H1 (cell line): ENCODE measurements around the gene FAF2. TPM values are rescaled to one million over a fixed set of nuclear protein-coding genes. Genes with fewer than 3 reads are reported as not detected.

ENCODE experiments used
- CBX5 ChIP-seq: fragments of 300-800, 300-1000 bp; sonication (generic); IDR thresholded peaks from 2 replicates; pipeline ENCODE4 v1.7.1; 2016; ENCODE audit warnings: antibody characterized with exemption, low read length, low read depth
- CHD7 ChIP-seq: fragments of 300-600 bp; sonication (generic); IDR thresholded peaks from 2 replicates; pipeline ENCODE4 v1.7.1; 2012; ENCODE audit warnings: low read length, moderate library complexity, mild to moderate bottlenecking, inconsistent platforms; ENCODE audit not compliant: insufficient replicate concordance
- HDAC6 ChIP-seq: IDR thresholded peaks from one replicate; pipeline ENCODE4 v1.7.1; 2012; ENCODE audit warnings: low read depth, mild to moderate bottlenecking, inconsistent platforms, low read length, moderate library complexity
- RAD21 ChIP-seq, 2 experiments: IDR thresholded peaks in 1 of 2; conservative IDR thresholded peaks in 1 of 2; 2 replicates each; pipeline ENCODE4 v1.6.1; 2011; ENCODE audit warnings: low read depth in 2 of 2, low read length in 2 of 2, improper control_type of control experiment in 1 of 2, inconsistent platforms in 1 of 2, mild to moderate bottlenecking in 1 of 2, moderate library complexity in 1 of 2
- polyA plus RNA-seq, 7 experiments: library from polyadenylated mRNA; depleted of rRNA in 3 of 7; stranded (reverse) in 5 of 7; unstranded in 2 of 7; fragments of >200 nt in 5 of 7; fragments of 200-250 nt in 2 of 7; gene quantifications; 1 replicate in 5 of 7; 2 replicates in 1 of 7; 4 replicates in 1 of 7; pipeline versions ENCODE4 v1.2.1 to v1.2.3, GENCODE V29; 2011 to 2013; ENCODE audit warnings: missing spikeins in 2 of 7, mixed read lengths in 2 of 7
- total RNA-seq: library from RNA; stranded (reverse); fragmentation: NEBNext Ultra II Directional; extraction: Animal tissue kit (Norgen Biotek cat#: 25700); gene quantifications from 2 replicates; pipeline ENCODE4 v1.2.1, GENCODE V29; 2021

Gene FAF2
- total and polyA plus RNA-seq, 2 of the 8 experiments (the other 6 are each of a cell fraction or from before 2014, with no cell fraction given), result 20.8 to 35.8 TPM

- TF ChIP-seq RAD21 (IDR thresholded peaks at IDR 0.05 in 1 of 2, conservative IDR thresholded peaks at IDR 0.05 in 1 of 2; ENCODE audit: low read depth in 2 of 2, low read length in 2 of 2) (no peak), CHD7 (no peak), CBX5 (no peak), HDAC6 (no peak)
These were observed 79.3 kb downstream of the FAF2 start (continued) for GRCh38 chr5:176527246-176528222.
